Peyer's patch (tissue), 4 donors: ENCODE data around the gene RAB25. TPM values are rescaled to one million over a fixed set of nuclear protein-coding genes. Genes with fewer than 3 reads are reported as not detected.

ENCODE experiments used
- DNase-seq, 3 donors: peaks; one replicate each; pipeline ENCODE4 v3.0.0-alpha.2; 2017 to 2019
- H3K27ac ChIP-seq, 4 donors: fragments of 200-600 bp; sonication (generic); one replicate each; pipeline ENCODE4 v1.5.1; 2016 to 2019
- H3K27me3 ChIP-seq, 2 donors: fragments of 200-600 bp; sonication (generic); one replicate each; pipeline ENCODE4 v1.5.1; 2019
- H3K36me3 ChIP-seq, 3 donors: fragments of 200-600 bp; sonication (generic); one replicate each; pipeline ENCODE4 v1.5.1; 2016 to 2019
- H3K4me1 ChIP-seq, 4 donors: fragments of 200-600 bp; sonication (generic); one replicate each; pipeline ENCODE4 v1.5.1; 2016 to 2019
- H3K4me3 ChIP-seq, 4 donors: fragments of 200-600 bp; sonication (generic); 1 replicate in 3 of 4; 2 replicates in 1 of 4; pipeline ENCODE4 v1.5.1; 2016 to 2019; ENCODE audit warnings: mild to moderate bottlenecking in 1 of 4
- H3K9me3 ChIP-seq, 4 donors: fragments of 200-600 bp; sonication (generic); one replicate each; pipeline ENCODE4 v1.5.1; 2016 to 2019; ENCODE audit warnings: mild to moderate bottlenecking in 1 of 4
- CTCF ChIP-seq, 6 experiments: fragments of 450-650 bp in 4 of 6; fragments of 200-600 bp in 2 of 6; sonication (generic) in 1 of 6; IDR thresholded peaks; one replicate each; pipeline ENCODE4 v1.5.1; 2017 to 2019; ENCODE audit warnings: antibody characterized with exemption in 6 of 6, mild to moderate bottlenecking in 3 of 6, moderate library complexity in 1 of 6
- POLR2A ChIP-seq, 2 donors: fragments of 450-650 bp; IDR thresholded peaks; one replicate each; pipeline ENCODE4 v1.5.1; 2017; ENCODE audit warnings: antibody characterized with exemption in 2 of 2, mild to moderate bottlenecking in 2 of 2, moderate library complexity in 2 of 2
- total RNA-seq, 4 donors: library from RNA; depleted of rRNA; stranded (reverse); fragments of >200 nt; gene quantifications; one replicate each; pipeline ENCODE4 v1.1.0, GENCODE V29; 2016

RAB25 gene
- total RNA-seq, 4 donors from 2014 or later: 96.6 to 188 (median 146) TPM

GRCh38 chr1:156042828-156043227 is 18.1 kb upstream of the RAB25 start:
- Histone ChIP-seq H3K27me3 (no peaks in the 10 kb centered on the region), H3K4me3 (no peak overlapping the region), H3K36me3 (peaks cover 0 to 52% (median 0%) of the 10 kb centered on the region in 3 donors), H3K9me3 (no peaks in the 10 kb centered on the region), H3K27ac (no peak overlapping the region), H3K4me1 (no peaks in the 10 kb centered on the region)
- DNase-seq: no peak
- TF ChIP-seq CTCF (IDR thresholded peaks at IDR 0.05) (no peak), POLR2A (IDR thresholded peaks at IDR 0.05) (no peak)

GRCh38 chr1:156045076-156045475 is 15.9 kb upstream of the RAB25 start:
- no peaks in the 10 kb centered on the region for H3K4me1 ChIP-seq
- no peaks in the 10 kb centered on the region for H3K9me3 ChIP-seq
- H3K36me3 ChIP-seq: peaks cover 0 to 45% (median 0%) of the 10 kb centered on the region in 3 donors
- no peak for TF ChIP-seq CTCF (IDR thresholded peaks at IDR 0.05)
- TF ChIP-seq POLR2A (IDR thresholded peaks at IDR 0.05): no peak
- no peak overlapping the region for H3K4me3 ChIP-seq
- H3K27me3 ChIP-seq: no peaks in the 10 kb centered on the region
- no peak overlapping the region for H3K27ac ChIP-seq
- no peak for DNase-seq

GRCh38 chr1:156048663-156049258 is 12.2 kb upstream of the RAB25 start:
- peaks cover 0 to 9% (median 2%) of the 10 kb centered on the region in 4 donors for H3K4me1 ChIP-seq
- DNase-seq: no peak
- TF ChIP-seq POLR2A (IDR thresholded peaks at IDR 0.05): no peak
- no peak for TF ChIP-seq CTCF (IDR thresholded peaks at IDR 0.05)
- peaks cover 0 to 18% (median 0%) of the 10 kb centered on the region in 3 donors for H3K36me3 ChIP-seq
- no peak overlapping the region for H3K27ac ChIP-seq
- no peaks in the 10 kb centered on the region for H3K9me3 ChIP-seq
- H3K4me3 ChIP-seq: no peak overlapping the region
- H3K27me3 ChIP-seq: no peaks in the 10 kb centered on the region

GRCh38 chr1:156050376-156050775 is 10.6 kb upstream of the RAB25 start:
- Histone ChIP-seq H3K27ac (no peak overlapping the region), H3K4me3 (no peak overlapping the region), H3K27me3 (no peaks in the 10 kb centered on the region), H3K36me3 (peaks cover 0 to 14% (median 0%) of the 10 kb centered on the region in 3 donors), H3K9me3 (no peaks in the 10 kb centered on the region), H3K4me1 (peaks cover 0 to 13% (median 4%) of the 10 kb centered on the region in 4 donors)
- no peak for DNase-seq
- TF ChIP-seq POLR2A (IDR thresholded peaks at IDR 0.05) (no peak), CTCF (IDR thresholded peaks at IDR 0.05) (no peak)

- Histone ChIP-seq H3K36me3 (peaks cover 0 to 14% (median 0%) of the 10 kb centered on the region in 3 donors), H3K4me1 (peaks cover 0 to 21% (median 5%) of the 10 kb centered on the region in 4 donors), H3K27me3 (no peaks in the 10 kb centered on the region), H3K27ac (no peak overlapping the region), H3K9me3 (no peaks in the 10 kb centered on the region), H3K4me3 (no peak overlapping the region)
- no peak for DNase-seq
- TF ChIP-seq POLR2A (IDR thresholded peaks at IDR 0.05): no peak
Measured at GRCh38 chr1:156051011-156051725, 9.8 kb upstream of the RAB25 start.
